ENCODE measurements around the gene FKBP1A. TPM values are rescaled to one million over a fixed set of nuclear protein-coding genes. Genes with fewer than 3 reads are reported as not detected.

Gene FKBP1A
- total and polyA plus RNA-seq, 10 of the 15 experiments (the other 5 are each of a cell fraction or from before 2014, with no cell fraction given) = 103 to 687 (median 254) TPM

DNA sequence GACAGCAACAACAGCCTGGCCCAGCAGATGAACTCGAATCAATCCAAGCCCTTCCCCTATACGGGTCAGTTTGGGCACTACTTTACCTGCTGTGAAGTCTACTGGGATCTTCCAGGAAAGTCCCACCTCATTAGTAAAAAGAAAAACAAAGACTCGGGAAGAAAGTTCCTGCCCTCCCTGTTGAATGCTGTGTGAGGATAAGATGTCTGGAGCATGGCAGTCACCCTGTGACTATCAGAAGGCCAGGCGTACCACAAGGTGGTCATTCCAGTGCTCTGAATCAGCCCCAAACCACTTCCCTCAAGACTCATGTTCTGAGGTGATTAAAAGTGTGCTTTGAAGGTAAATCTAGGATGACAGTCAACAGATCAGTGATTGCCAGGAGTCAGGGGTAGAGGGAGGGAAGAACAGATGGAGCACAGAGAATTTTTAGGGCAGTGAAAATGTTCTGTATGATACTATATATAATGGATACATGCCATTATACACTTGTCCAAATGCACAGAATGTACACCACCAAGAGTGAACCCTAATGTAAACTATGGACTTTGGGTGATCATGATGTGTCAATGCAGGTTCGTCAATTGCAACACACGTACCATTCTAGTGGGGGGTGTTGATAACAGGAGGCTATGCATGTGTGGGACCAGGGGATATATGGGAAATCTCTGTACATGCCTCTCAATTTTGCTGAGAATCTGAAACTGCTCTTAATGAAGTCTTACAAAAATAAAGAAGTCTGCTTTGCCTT, 14.7 kb downstream of the FKBP1A start:
- FAIRE-seq = no peak
- TF ChIP-seq CBX5 (IDR thresholded peaks at IDR 0.05; ENCODE audit: low read depth) = no peak
- TF ChIP-seq, protein P1, sequence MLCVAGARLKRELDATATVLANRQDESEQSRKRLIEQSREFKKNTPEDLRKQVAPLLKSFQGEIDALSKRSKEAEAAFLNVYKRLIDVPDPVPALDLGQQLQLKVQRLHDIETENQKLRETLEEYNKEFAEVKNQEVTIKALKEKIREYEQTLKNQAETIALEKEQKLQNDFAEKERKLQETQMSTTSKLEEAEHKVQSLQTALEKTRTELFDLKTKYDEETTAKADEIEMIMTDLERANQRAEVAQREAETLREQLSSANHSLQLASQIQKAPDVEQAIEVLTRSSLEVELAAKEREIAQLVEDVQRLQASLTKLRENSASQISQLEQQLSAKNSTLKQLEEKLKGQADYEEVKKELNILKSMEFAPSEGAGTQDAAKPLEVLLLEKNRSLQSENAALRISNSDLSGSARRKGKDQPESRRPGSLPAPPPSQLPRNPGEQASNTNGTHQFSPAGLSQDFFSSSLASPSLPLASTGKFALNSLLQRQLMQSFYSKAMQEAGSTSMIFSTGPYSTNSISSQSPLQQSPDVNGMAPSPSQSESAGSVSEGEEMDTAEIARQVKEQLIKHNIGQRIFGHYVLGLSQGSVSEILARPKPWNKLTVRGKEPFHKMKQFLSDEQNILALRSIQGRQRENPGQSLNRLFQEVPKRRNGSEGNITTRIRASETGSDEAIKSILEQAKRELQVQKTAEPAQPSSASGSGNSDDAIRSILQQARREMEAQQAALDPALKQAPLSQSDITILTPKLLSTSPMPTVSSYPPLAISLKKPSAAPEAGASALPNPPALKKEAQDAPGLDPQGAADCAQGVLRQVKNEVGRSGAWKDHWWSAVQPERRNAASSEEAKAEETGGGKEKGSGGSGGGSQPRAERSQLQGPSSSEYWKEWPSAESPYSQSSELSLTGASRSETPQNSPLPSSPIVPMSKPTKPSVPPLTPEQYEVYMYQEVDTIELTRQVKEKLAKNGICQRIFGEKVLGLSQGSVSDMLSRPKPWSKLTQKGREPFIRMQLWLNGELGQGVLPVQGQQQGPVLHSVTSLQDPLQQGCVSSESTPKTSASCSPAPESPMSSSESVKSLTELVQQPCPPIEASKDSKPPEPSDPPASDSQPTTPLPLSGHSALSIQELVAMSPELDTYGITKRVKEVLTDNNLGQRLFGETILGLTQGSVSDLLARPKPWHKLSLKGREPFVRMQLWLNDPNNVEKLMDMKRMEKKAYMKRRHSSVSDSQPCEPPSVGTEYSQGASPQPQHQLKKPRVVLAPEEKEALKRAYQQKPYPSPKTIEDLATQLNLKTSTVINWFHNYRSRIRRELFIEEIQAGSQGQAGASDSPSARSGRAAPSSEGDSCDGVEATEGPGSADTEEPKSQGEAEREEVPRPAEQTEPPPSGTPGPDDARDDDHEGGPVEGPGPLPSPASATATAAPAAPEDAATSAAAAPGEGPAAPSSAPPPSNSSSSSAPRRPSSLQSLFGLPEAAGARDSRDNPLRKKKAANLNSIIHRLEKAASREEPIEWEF (IDR thresholded peaks at IDR 0.05; ENCODE audit: insufficient replicate concordance, low read depth, low read length) = no peak
- TF ChIP-seq STAT3 (IDR thresholded peaks at IDR 0.05; ENCODE audit: low read depth, low read length) = no peak
- TF ChIP-seq SUPT20H (IDR thresholded peaks at IDR 0.05; ENCODE audit: borderline replicate concordance, control insufficient read depth, low read depth, low read length) = no peak
- no peak for TF ChIP-seq FOXK2 (IDR thresholded peaks at IDR 0.05)
- no peak for TF ChIP-seq RAD21 (IDR thresholded peaks at IDR 0.05; ENCODE audit: insufficient read depth, low read depth, low read length)
- no peak for TF ChIP-seq ZNF274 (IDR thresholded peaks at IDR 0.05; ENCODE audit: insufficient read depth, insufficient read length)
- TF ChIP-seq, protein P2, sequence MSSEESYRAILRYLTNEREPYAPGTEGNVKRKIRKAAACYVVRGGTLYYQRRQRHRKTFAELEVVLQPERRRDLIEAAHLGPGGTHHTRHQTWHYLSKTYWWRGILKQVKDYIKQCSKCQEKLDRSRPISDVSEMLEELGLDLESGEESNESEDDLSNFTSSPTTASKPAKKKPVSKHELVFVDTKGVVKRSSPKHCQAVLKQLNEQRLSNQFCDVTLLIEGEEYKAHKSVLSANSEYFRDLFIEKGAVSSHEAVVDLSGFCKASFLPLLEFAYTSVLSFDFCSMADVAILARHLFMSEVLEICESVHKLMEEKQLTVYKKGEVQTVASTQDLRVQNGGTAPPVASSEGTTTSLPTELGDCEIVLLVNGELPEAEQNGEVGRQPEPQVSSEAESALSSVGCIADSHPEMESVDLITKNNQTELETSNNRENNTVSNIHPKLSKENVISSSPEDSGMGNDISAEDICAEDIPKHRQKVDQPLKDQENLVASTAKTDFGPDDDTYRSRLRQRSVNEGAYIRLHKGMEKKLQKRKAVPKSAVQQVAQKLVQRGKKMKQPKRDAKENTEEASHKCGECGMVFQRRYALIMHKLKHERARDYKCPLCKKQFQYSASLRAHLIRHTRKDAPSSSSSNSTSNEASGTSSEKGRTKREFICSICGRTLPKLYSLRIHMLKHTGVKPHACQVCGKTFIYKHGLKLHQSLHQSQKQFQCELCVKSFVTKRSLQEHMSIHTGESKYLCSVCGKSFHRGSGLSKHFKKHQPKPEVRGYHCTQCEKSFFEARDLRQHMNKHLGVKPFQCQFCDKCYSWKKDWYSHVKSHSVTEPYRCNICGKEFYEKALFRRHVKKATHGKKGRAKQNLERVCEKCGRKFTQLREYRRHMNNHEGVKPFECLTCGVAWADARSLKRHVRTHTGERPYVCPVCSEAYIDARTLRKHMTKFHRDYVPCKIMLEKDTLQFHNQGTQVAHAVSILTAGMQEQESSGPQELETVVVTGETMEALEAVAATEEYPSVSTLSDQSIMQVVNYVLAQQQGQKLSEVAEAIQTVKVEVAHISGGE (CRISPR knock-in tag; IDR thresholded peaks at IDR 0.05) = no peak
- TF ChIP-seq HCFC1 (IDR thresholded peaks at IDR 0.05; ENCODE audit: low read length) = no peak
- TF ChIP-seq BRCA1 (IDR thresholded peaks at IDR 0.05; ENCODE audit: low read depth, low read length) = no peak
- TF ChIP-seq YBX1 (IDR thresholded peaks at IDR 0.05) = no peak
- TF ChIP-seq MEF2A (IDR thresholded peaks at IDR 0.05; ENCODE audit: insufficient read depth, low read depth, low read length) = no peak
- no peak for TF ChIP-seq PAX5 (IDR thresholded peaks at IDR 0.05; ENCODE audit: borderline replicate concordance, low read depth, low read length)
- no peak for TF ChIP-seq RFX5 (IDR thresholded peaks at IDR 0.05; ENCODE audit: low read depth, low read length)
- TF ChIP-seq SIN3A (IDR thresholded peaks at IDR 0.05; ENCODE audit: low read depth, low read length) = no peak
- TF ChIP-seq POU2F2 (IDR thresholded peaks at IDR 0.05; ENCODE audit: borderline replicate concordance, low read depth, low read length) = no peak

More for the DNA sequence above, 14.7 kb downstream of the FKBP1A start:
- Histone ChIP-seq H3K27me3 (replicated peaks in 1 of 2; ENCODE audit: control insufficient read depth in 2 of 2, insufficient read depth in 2 of 2, low read length in 1 of 2) (no peaks in the 10 kb centered on the region), H3K4me1 (ENCODE audit: control insufficient read depth, insufficient read depth, low read length) (peaks cover 35% of the 10 kb centered on the region), H3K9me3 (replicated peaks; ENCODE audit: control insufficient read depth, insufficient read depth, low read length) (no peaks in the 10 kb centered on the region), H3K36me3 (ENCODE audit: control insufficient read depth in 2 of 2, insufficient read depth in 2 of 2, low read length in 1 of 2) (peaks cover 5 to 17% of the 10 kb centered on the region in 2 experiments), H3K4me3 (peak overlapping the region; percentile 57), H3K4me2 (ENCODE audit: control insufficient read depth, insufficient read depth) (peak overlapping the region; percentile 82), H4K20me1 (ENCODE audit: control insufficient read depth, insufficient read depth) (peaks cover 5% of the 10 kb centered on the region), H3K9ac (ENCODE audit: control insufficient read depth, insufficient read depth, low read length) (peak overlapping the region; percentile 37; the same call in 1 of the 2 replicates), H2AFZ (ENCODE audit: control insufficient read depth, low read depth, low read length) (no peak overlapping the region), H3K27ac (ENCODE audit: control insufficient read depth, insufficient read depth) (peak overlapping the region; percentile 85), H3K79me2 (ENCODE audit: control insufficient read depth, insufficient read depth, low read length) (peaks cover 85% of the 10 kb centered on the region)
- BruUV-seq (replicated peaks) = no TSS peak
- CTCF ChIA-PET = interaction anchor here (1.4 to 2.5 kb wide), 3 partner anchors 12 to 50 kb away, joined by 3 to 15 read pairs (median 5); no protein-coding TSS in a partner anchor
- intact Hi-C loops (cut with micrococcal nuclease; ENCODE audit: unreplicated experiment) = loop anchor here (2.0 kb wide), 1 partner anchor 53 kb away; no protein-coding TSS in a partner anchor
- WGBS (ENCODE audit: insufficient coverage, insufficient replicate concordance, low lambda C conversion rate, missing lambda C conversion rate) = 41% methylated on average over 6 of the region's 6 CpGs
- in situ Hi-C loops (cut with MboI) = no loop called here
- ATAC-seq = peak; percentile 19
- no peak for DNase-seq (ENCODE audit: low read depth, low spot score)
- POLR2A ChIA-PET = interaction anchor here (1.2 to 4.1 kb wide), 3 partner anchors 9 to 56 kb away, joined by 6 to 46 read pairs (median 11); no protein-coding TSS in a partner anchor
- RAD21 ChIA-PET (ENCODE audit: unreplicated experiment) = interaction anchor here (1.0 to 2.7 kb wide), 3 partner anchors 13 to 57 kb away, joined by 3 to 28 read pairs (median 3); no protein-coding TSS in a partner anchor
- SMC1A ChIA-PET (ENCODE audit: uncharacterized antibody, unreplicated experiment) = interaction anchor here (0.6 to 3.9 kb wide), 4 partner anchors 7 to 77 kb away, joined by 3 to 34 read pairs (median 16); partner anchors contain the start of genes FKBP1A and SDCBP2

Measured in GM12878 (cell line).